HepG2 (cell line): ENCODE measurements around the gene INHBB. TPM values are rescaled to one million over a fixed set of nuclear protein-coding genes. Genes with fewer than 3 reads are reported as not detected.
A peak's percentile ranks its signal among the peaks of the same experiment; 100 is the strongest.

Source experiments
- CSRNP1 ChIP-seq: sonication (generic); formaldehyde crosslinking; IDR thresholded peaks from 2 replicates; pipeline ENCODE4 v1.8.1; 2023; ENCODE audit warnings: mild to moderate bottlenecking, missing genetic modification reagents
- FOXP1 ChIP-seq, 2 experiments: fragments of 450-650 bp in 1 of 2; IDR thresholded peaks; 2 replicates each; pipeline ENCODE4 v1.6.1; 2017 to 2018; ENCODE audit warnings: antibody characterized with exemption in 1 of 2
- HMGXB4 ChIP-seq, 2 experiments: sonication (generic) in 1 of 2; formaldehyde crosslinking in 1 of 2; IDR thresholded peaks; 2 replicates each; pipeline versions ENCODE4 v1.4.0 to v1.6.1; 2018 to 2020; ENCODE audit warnings: missing genetic modification reagents in 2 of 2, borderline replicate concordance in 1 of 2, low read depth in 1 of 2, mild to moderate bottlenecking in 1 of 2, missing biosample characterization in 1 of 2
- IKZF1 ChIP-seq: fragments of 450-650 bp; IDR thresholded peaks from 2 replicates; pipeline ENCODE4 v1.7.1; 2016
- JDP2 ChIP-seq: sonication (generic); formaldehyde crosslinking; IDR thresholded peaks from 2 replicates; pipeline ENCODE4 v1.8.1; 2022; ENCODE audit warnings: missing genetic modification reagents, borderline replicate concordance
- KDM4B ChIP-seq: sonication (generic); formaldehyde crosslinking; IDR thresholded peaks from 2 replicates; pipeline ENCODE4 v1.4.0; 2020; ENCODE audit warnings: missing genetic modification reagents
- LCORL ChIP-seq, 2 experiments: fragments of 450-650 bp in 1 of 2; sonication (generic) in 1 of 2; formaldehyde crosslinking in 1 of 2; IDR thresholded peaks; 2 replicates each; pipeline versions ENCODE4 v1.5.0 to v1.6.1; 2017 to 2020; ENCODE audit warnings: antibody characterized with exemption in 1 of 2, missing genetic modification reagents in 1 of 2
- MYNN ChIP-seq: sonication (generic); formaldehyde crosslinking; IDR thresholded peaks from 2 replicates; pipeline ENCODE4 v1.4.0; 2020; ENCODE audit warnings: mild to moderate bottlenecking, low read depth, missing genetic modification reagents
- NFKB2 ChIP-seq: sonication (generic); formaldehyde crosslinking; IDR thresholded peaks from 2 replicates; pipeline ENCODE4 v1.4.0; 2020; ENCODE audit warnings: missing genetic modification reagents, borderline replicate concordance
- NFRKB ChIP-seq: fragments of 450-650 bp; IDR thresholded peaks from 2 replicates; pipeline ENCODE4 v1.6.1; 2017
- RAD51 ChIP-seq: fragments of 450-650 bp; IDR thresholded peaks from 2 replicates; pipeline ENCODE4 v1.6.1; 2016; ENCODE audit warnings: borderline replicate concordance
- TRIM22 ChIP-seq: fragments of 450-650 bp; IDR thresholded peaks from 2 replicates; pipeline ENCODE4 v1.6.1; 2017
- ZNF235 ChIP-seq: sonication (generic); formaldehyde crosslinking; IDR thresholded peaks from 2 replicates; pipeline ENCODE4 v1.8.1; 2023; ENCODE audit warnings: mild to moderate bottlenecking, missing genetic modification reagents, borderline replicate concordance
- polyA plus RNA-seq, 8 experiments: library from polyadenylated mRNA; depleted of rRNA in 3 of 8; stranded (reverse) in 7 of 8; unstranded in 1 of 8; fragments of >200 nt; fragmentation: Illumina TruSeq in 4 of 8; extraction: Trizol in 4 of 8; gene quantifications; 2 replicates each; pipeline versions ENCODE4 v1.2.1 to v1.2.3, GENCODE V29; 2011 to 2016; ENCODE audit warnings: low read depth in 4 of 8, missing spikeins in 1 of 8, mixed read lengths in 1 of 8; ENCODE audit not compliant: insufficient read depth in 1 of 8
- total RNA-seq, 5 experiments: library from RNA; depleted of rRNA; stranded (reverse); fragments of >200 nt; fragmentation: Illumina TruSeq; extraction: Trizol; gene quantifications; 2 replicates each; pipeline ENCODE4 v1.2.3, GENCODE V29; 2016; ENCODE audit warnings: low read depth in 1 of 5
- TF ChIP-seq, protein P1 (sequence below): conservative IDR thresholded peaks from 2 replicates; pipeline ENCODE4 v1.6.1; 2018; ENCODE audit warnings: missing genetic modification reagents
- TF ChIP-seq, protein P2 (sequence below): sonication (generic); formaldehyde crosslinking; IDR thresholded peaks from 2 replicates; pipeline ENCODE4 v1.4.0; 2020; ENCODE audit warnings: missing genetic modification reagents
- TF ChIP-seq, protein P3 (sequence below): sonication (generic); formaldehyde crosslinking; IDR thresholded peaks from 2 replicates; pipeline ENCODE4 v1.4.0; 2020; ENCODE audit warnings: missing genetic modification reagents, borderline replicate concordance
- TF ChIP-seq, protein P4 (sequence below): sonication (generic); formaldehyde crosslinking; IDR thresholded peaks from 2 replicates; pipeline ENCODE4 v1.4.0; 2020; ENCODE audit warnings: mild to moderate bottlenecking, missing genetic modification reagents

The INHBB gene
- total and polyA plus RNA-seq, 2 of the 13 experiments (the other 11 are each of a cell fraction or from before 2014, with no cell fraction given), result 0.20 to 1.7 TPM

DNA sequence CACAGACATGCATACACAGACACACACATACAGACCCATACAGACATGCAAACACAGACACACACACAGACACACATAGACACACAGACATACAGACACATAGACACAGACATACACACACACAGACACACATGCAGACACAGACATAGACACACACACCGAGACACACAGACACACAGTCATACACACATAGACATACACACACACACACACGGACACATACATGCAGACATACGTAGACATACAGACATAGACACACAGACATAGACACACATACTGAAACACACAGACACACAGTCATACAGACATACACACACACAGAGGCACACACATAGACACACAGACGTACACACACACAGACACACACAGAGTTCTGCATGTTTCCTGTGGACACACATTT lies 26.9 kb downstream of the INHBB start (continued):
- TF ChIP-seq CSRNP1 (CRISPR knock-in tag) (no peak), MYNN (CRISPR knock-in tag) (no peak), RAD51 (0 out of 2 replicates have a peak, but pooled peaks have one; percentile 27), KDM4B (CRISPR knock-in tag) (no peak), NFKB2 (CRISPR knock-in tag) (no peak), NFRKB (peak; percentile 63; the same call in 1 of the 2 replicates), LCORL (IDR thresholded peaks at IDR 0.05) (peak; percentile 66; the same call in 1 of the 2 replicates), LCORL (CRISPR knock-in tag; IDR thresholded peaks at IDR 0.05) (no peak), FOXP1 (IDR thresholded peaks at IDR 0.05) (peak; percentile 74), FOXP1 (CRISPR knock-in tag; IDR thresholded peaks at IDR 0.05) (no peak), JDP2 (CRISPR knock-in tag) (no peak), IKZF1 (peak; percentile 99), HMGXB4 (CRISPR knock-in tag; IDR thresholded peaks at IDR 0.05; ENCODE audit: borderline replicate concordance in 1 of 2, low read depth in 1 of 2) (no peak), ZNF235 (CRISPR knock-in tag) (no peak), TRIM22 (peak; percentile 69; the same call in 1 of the 2 replicates)
- TF ChIP-seq, protein P1, sequence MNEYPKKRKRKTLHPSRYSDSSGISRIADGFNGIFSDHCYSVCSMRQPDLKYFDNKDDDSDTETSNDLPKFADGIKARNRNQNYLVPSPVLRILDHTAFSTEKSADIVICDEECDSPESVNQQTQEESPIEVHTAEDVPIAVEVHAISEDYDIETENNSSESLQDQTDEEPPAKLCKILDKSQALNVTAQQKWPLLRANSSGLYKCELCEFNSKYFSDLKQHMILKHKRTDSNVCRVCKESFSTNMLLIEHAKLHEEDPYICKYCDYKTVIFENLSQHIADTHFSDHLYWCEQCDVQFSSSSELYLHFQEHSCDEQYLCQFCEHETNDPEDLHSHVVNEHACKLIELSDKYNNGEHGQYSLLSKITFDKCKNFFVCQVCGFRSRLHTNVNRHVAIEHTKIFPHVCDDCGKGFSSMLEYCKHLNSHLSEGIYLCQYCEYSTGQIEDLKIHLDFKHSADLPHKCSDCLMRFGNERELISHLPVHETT (CRISPR knock-in tag), result no peak
- TF ChIP-seq, protein P2, sequence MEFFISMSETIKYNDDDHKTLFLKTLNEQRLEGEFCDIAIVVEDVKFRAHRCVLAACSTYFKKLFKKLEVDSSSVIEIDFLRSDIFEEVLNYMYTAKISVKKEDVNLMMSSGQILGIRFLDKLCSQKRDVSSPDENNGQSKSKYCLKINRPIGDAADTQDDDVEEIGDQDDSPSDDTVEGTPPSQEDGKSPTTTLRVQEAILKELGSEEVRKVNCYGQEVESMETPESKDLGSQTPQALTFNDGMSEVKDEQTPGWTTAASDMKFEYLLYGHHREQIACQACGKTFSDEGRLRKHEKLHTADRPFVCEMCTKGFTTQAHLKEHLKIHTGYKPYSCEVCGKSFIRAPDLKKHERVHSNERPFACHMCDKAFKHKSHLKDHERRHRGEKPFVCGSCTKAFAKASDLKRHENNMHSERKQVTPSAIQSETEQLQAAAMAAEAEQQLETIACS (CRISPR knock-in tag), result no peak
- TF ChIP-seq, protein P3, sequence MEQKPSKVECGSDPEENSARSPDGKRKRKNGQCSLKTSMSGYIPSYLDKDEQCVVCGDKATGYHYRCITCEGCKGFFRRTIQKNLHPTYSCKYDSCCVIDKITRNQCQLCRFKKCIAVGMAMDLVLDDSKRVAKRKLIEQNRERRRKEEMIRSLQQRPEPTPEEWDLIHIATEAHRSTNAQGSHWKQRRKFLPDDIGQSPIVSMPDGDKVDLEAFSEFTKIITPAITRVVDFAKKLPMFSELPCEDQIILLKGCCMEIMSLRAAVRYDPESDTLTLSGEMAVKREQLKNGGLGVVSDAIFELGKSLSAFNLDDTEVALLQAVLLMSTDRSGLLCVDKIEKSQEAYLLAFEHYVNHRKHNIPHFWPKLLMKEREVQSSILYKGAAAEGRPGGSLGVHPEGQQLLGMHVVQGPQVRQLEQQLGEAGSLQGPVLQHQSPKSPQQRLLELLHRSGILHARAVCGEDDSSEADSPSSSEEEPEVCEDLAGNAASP (CRISPR knock-in tag), result no peak
- TF ChIP-seq, protein P4, sequence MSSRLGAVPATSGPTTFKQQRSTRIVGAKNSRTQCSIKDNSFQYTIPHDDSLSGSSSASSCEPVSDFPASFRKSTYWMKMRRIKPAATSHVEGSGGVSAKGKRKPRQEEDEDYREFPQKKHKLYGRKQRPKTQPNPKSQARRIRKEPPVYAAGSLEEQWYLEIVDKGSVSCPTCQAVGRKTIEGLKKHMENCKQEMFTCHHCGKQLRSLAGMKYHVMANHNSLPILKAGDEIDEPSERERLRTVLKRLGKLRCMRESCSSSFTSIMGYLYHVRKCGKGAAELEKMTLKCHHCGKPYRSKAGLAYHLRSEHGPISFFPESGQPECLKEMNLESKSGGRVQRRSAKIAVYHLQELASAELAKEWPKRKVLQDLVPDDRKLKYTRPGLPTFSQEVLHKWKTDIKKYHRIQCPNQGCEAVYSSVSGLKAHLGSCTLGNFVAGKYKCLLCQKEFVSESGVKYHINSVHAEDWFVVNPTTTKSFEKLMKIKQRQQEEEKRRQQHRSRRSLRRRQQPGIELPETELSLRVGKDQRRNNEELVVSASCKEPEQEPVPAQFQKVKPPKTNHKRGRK, result no peak
- TF ChIP-seq, all 625 proteins: peak for 20
